Erythroblast (primary cell): ENCODE measurements around the gene STK38.

ENCODE experiments used
- GATA1 ChIP-seq: IDR thresholded peaks from 2 replicates; pipeline ENCODE4 v1.6.1; 2011; ENCODE audit warnings: low read depth, mild to moderate bottlenecking, control low read depth, low read length, moderate library complexity
- POLR2A ChIP-seq: IDR thresholded peaks from 2 replicates; pipeline ENCODE4 v1.6.1; 2011; ENCODE audit warnings: mild to moderate bottlenecking, low read length

- TF ChIP-seq POLR2A (no peak), GATA1 (no peak)
Observed at GRCh38 chr6:36517408-36517807, 29.9 kb downstream of the STK38 start.
